ENCODE data around the gene UBE2F.

The UBE2F gene

DNA sequence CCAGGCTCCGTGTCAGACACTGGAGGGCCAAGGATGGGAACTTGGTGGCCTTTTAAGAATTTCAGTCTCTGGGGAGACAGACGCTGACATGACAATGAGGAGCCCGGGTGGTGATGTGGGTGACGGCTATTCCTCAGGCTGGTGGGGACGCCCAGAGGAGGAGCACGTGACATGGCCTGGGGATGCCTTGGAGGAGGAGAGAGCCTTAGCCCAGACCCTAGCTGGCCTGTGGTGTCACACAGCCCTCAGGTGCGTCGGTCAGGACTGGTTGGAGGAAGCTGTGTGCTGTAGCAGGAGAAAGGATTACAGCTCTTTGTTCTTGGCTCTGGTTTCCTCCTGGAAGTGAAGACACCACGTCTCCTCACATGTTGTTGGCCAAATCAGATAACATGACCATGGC lies 54.0 kb downstream of the UBE2F start:
- Histone ChIP-seq H3K9me3 (ENCODE audit: insufficient read depth, low read length, severe bottlenecking) (no peaks in the 10 kb centered on the region), H3K36me3 (ENCODE audit: insufficient read depth, low read length) (no peaks in the 10 kb centered on the region), H3K9ac (ENCODE audit: low read depth, low read length) (no peak overlapping the region), H3K4me3 (ENCODE audit: low read depth in 1 of 2, low read length in 2 of 2) (no peak overlapping the region), H3K79me2 (ENCODE audit: insufficient read depth, low read length) (no peaks in the 10 kb centered on the region), H4K20me1 (ENCODE audit: insufficient read depth, low read length) (no peaks in the 10 kb centered on the region), H3K27ac (ENCODE audit: low read length) (no peak overlapping the region), H3K4me2 (ENCODE audit: insufficient read depth, low read length) (no peak overlapping the region), H2AFZ (ENCODE audit: low read depth, low read length) (no peak overlapping the region), H3K27me3 (ENCODE audit: insufficient read depth, low read length, poor library complexity) (no peaks in the 10 kb centered on the region), H3K4me1 (ENCODE audit: insufficient read depth, low read length) (no peaks in the 10 kb centered on the region)
- no peak for ATAC-seq (ENCODE audit: insufficient read depth, low read depth)
- TF ChIP-seq, protein P1, sequence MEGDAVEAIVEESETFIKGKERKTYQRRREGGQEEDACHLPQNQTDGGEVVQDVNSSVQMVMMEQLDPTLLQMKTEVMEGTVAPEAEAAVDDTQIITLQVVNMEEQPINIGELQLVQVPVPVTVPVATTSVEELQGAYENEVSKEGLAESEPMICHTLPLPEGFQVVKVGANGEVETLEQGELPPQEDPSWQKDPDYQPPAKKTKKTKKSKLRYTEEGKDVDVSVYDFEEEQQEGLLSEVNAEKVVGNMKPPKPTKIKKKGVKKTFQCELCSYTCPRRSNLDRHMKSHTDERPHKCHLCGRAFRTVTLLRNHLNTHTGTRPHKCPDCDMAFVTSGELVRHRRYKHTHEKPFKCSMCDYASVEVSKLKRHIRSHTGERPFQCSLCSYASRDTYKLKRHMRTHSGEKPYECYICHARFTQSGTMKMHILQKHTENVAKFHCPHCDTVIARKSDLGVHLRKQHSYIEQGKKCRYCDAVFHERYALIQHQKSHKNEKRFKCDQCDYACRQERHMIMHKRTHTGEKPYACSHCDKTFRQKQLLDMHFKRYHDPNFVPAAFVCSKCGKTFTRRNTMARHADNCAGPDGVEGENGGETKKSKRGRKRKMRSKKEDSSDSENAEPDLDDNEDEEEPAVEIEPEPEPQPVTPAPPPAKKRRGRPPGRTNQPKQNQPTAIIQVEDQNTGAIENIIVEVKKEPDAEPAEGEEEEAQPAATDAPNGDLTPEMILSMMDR (IDR thresholded peaks at IDR 0.05; ENCODE audit: borderline replicate concordance, extremely low read depth, low read length, poor library complexity, severe bottlenecking), result no peak
- no peak for TF ChIP-seq EZH2 (IDR thresholded peaks at IDR 0.05; ENCODE audit: borderline replicate concordance, low read depth, low read length, severe bottlenecking)
- DNase-seq, result no peak

DNA sequence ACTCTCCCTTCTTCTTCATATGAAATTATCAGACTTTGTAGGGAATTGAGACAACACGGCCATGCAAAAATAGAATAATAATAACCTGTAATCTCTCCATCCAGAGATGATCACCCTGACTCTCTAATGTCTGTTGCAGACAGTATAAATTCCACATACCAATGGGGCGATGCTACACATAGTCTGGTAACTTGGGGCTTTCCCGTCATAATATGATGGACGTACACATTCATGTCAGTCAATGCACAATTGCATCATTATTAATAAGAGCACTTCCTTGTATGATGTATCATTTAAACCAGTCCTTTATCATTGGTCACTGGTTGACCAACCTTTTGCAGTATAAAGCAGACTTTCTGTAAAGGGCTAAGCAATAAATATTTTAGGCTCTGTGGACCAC lies 54.5 kb downstream of the UBE2F start:
- Histone ChIP-seq H3K9ac (ENCODE audit: low read depth, low read length) (no peak overlapping the region), H3K79me2 (ENCODE audit: insufficient read depth, low read length) (no peaks in the 10 kb centered on the region), H3K4me2 (ENCODE audit: insufficient read depth, low read length) (no peak overlapping the region), H3K27ac (ENCODE audit: low read length) (no peak overlapping the region), H3K4me3 (ENCODE audit: low read depth in 1 of 2, low read length in 2 of 2) (no peak overlapping the region), H3K27me3 (ENCODE audit: insufficient read depth, low read length, poor library complexity) (no peaks in the 10 kb centered on the region), H4K20me1 (ENCODE audit: insufficient read depth, low read length) (no peaks in the 10 kb centered on the region), H3K9me3 (ENCODE audit: insufficient read depth, low read length, severe bottlenecking) (no peaks in the 10 kb centered on the region), H3K36me3 (ENCODE audit: insufficient read depth, low read length) (no peaks in the 10 kb centered on the region), H2AFZ (ENCODE audit: low read depth, low read length) (no peak overlapping the region), H3K4me1 (ENCODE audit: insufficient read depth, low read length) (no peaks in the 10 kb centered on the region)
- TF ChIP-seq, protein P1 (IDR thresholded peaks at IDR 0.05; ENCODE audit: borderline replicate concordance, extremely low read depth, low read length, poor library complexity, severe bottlenecking), result no peak
- no peak for TF ChIP-seq EZH2 (IDR thresholded peaks at IDR 0.05; ENCODE audit: borderline replicate concordance, low read depth, low read length, severe bottlenecking)
- DNase-seq (no peak), ATAC-seq (ENCODE audit: insufficient read depth, low read depth) (no peak)

DNA sequence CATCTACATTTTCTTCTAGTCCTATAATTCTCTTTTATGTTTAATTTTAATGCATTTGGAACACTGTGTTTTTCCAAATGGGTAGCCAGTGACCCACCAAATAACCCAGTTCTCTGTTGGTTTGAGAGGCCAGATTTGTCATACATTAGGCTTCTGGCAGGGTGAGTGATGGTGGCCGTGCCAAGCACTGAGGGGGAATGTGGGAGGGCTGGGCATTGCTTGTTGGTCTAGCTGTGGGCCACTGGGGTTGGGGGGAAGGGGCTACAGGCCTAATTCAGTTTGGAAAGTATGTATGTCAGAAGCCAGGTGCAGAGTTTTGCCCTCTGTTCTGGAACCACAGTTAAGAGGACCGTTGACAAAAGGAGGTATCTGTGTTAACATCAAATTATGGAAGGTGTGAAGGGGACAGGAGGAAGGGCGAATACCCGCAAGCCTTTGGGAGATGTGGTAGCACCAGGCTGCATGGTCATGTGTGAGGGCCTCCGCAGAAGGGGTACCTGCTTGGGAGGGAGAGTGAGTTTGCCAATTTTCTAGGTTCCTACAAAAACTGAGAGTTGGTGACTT lies 55.9 kb downstream of the UBE2F start:
- TF ChIP-seq EZH2 (IDR thresholded peaks at IDR 0.05; ENCODE audit: borderline replicate concordance, low read depth, low read length, severe bottlenecking), result no peak
- DNase-seq, result no peak
- Histone ChIP-seq H3K79me2 (ENCODE audit: insufficient read depth, low read length) (no peaks in the 10 kb centered on the region), H3K27me3 (ENCODE audit: insufficient read depth, low read length, poor library complexity) (no peaks in the 10 kb centered on the region), H3K9ac (ENCODE audit: low read depth, low read length) (no peak overlapping the region), H3K4me1 (ENCODE audit: insufficient read depth, low read length) (no peaks in the 10 kb centered on the region), H3K27ac (ENCODE audit: low read length) (no peak overlapping the region), H3K9me3 (ENCODE audit: insufficient read depth, low read length, severe bottlenecking) (no peaks in the 10 kb centered on the region), H3K4me3 (ENCODE audit: low read depth in 1 of 2, low read length in 2 of 2) (no peak overlapping the region), H4K20me1 (ENCODE audit: insufficient read depth, low read length) (no peaks in the 10 kb centered on the region), H3K36me3 (ENCODE audit: insufficient read depth, low read length) (peaks cover 8% of the 10 kb centered on the region; the same call in 1 of the 2 replicates), H2AFZ (ENCODE audit: low read depth, low read length) (no peak overlapping the region), H3K4me2 (ENCODE audit: insufficient read depth, low read length) (no peak overlapping the region)
- no peak for ATAC-seq (ENCODE audit: insufficient read depth, low read depth)

DNA sequence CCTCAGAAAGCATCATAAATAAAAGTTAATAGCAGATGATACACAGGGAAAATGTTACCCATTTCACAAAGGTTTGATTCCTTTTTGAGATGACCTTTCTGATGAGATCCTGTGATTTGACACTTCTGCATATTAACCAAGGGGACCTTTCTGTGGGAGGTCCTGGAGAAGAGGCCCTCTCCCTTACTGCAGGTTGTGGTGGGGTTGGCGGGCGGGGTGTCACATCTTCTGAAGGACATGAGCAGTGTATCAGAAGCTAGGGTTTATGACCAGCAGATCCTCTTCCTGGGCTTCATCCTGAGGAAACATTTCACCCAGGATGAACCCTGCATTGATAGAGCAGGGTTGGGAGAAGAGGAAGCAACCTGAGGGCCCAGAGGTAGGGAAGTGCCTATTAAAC lies 56.8 kb downstream of the UBE2F start:
- ATAC-seq (ENCODE audit: insufficient read depth, low read depth) (no peak), DNase-seq (no peak)
- Histone ChIP-seq H3K27me3 (ENCODE audit: insufficient read depth, low read length, poor library complexity) (no peaks in the 10 kb centered on the region), H2AFZ (ENCODE audit: low read depth, low read length) (no peak overlapping the region), H4K20me1 (ENCODE audit: insufficient read depth, low read length) (no peaks in the 10 kb centered on the region), H3K4me1 (ENCODE audit: insufficient read depth, low read length) (no peaks in the 10 kb centered on the region), H3K4me3 (ENCODE audit: low read depth in 1 of 2, low read length in 2 of 2) (no peak overlapping the region), H3K9ac (ENCODE audit: low read depth, low read length) (no peak overlapping the region), H3K79me2 (ENCODE audit: insufficient read depth, low read length) (no peaks in the 10 kb centered on the region), H3K9me3 (ENCODE audit: insufficient read depth, low read length, severe bottlenecking) (no peaks in the 10 kb centered on the region), H3K36me3 (ENCODE audit: insufficient read depth, low read length) (peaks cover 9% of the 10 kb centered on the region; the same call in 1 of the 2 replicates), H3K27ac (ENCODE audit: low read length) (no peak overlapping the region), H3K4me2 (ENCODE audit: insufficient read depth, low read length) (no peak overlapping the region)
- no peak for TF ChIP-seq EZH2 (IDR thresholded peaks at IDR 0.05; ENCODE audit: borderline replicate concordance, low read depth, low read length, severe bottlenecking)
- TF ChIP-seq, protein P1 (IDR thresholded peaks at IDR 0.05; ENCODE audit: borderline replicate concordance, extremely low read depth, low read length, poor library complexity, severe bottlenecking), result no peak

All from DND-41 (cell line).